ENCODE data around the gene NAALADL2. TPM values are rescaled to one million over a fixed set of nuclear protein-coding genes. Genes with fewer than 3 reads are reported as not detected.

Gene NAALADL2
- total and polyA plus RNA-seq, 2 of the 8 experiments (the other 6 are each of a cell fraction or from before 2014, with no cell fraction given) = 0.12 to 0.22 TPM

DNA sequence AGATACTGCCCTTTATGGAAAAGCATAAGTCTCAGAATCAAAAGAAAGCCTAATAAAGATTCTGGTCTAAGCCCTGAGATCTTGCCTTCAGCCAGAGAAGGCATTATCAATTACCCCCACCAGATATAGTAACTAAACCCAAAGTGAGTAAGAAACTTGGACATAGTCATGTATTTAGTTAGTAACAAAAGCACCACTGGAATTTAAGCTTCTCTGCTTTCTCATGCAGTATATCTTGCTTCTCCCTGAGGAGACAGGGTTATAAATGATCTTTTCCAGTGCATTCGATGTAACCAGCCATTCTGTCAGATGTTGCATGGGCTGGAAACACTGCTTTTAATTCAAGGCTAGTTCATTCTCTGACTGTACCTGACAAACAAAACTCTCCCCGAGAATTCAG is 946.7 kb downstream of the NAALADL2 start:
- DNase-seq (ENCODE audit: low read depth in 1 of 2, low spot score in 2 of 2) (no peak), FAIRE-seq (no peak)
- Histone ChIP-seq H4K5ac (ENCODE audit: insufficient read length, low read depth, low read length) (no peak overlapping the region), H3K9ac (replicated peaks in 1 of 4; ENCODE audit: extremely low read depth in 1 of 4, low read depth in 3 of 4, low read length in 3 of 4) (no peak overlapping the region), H3K56ac (replicated peaks; ENCODE audit: insufficient read length, low read depth, low read length) (no peak overlapping the region), H4K8ac (ENCODE audit: extremely low read depth, insufficient read depth, low read length) (no peak overlapping the region), H2AFZ (ENCODE audit: low read length) (peak overlapping the region; percentile 83), H3K4me2 (ENCODE audit: insufficient read depth in 1 of 2, low read depth in 2 of 2, low read length in 2 of 2) (no peak overlapping the region), H2AK5ac (ENCODE audit: low read depth, low read length) (no peak overlapping the region), H3K79me2 (ENCODE audit: control insufficient read depth in 1 of 2, insufficient read depth in 2 of 2, low read length in 2 of 2) (no peaks in the 10 kb centered on the region), H3K4me1 (replicated peaks in 1 of 4; ENCODE audit: control insufficient read depth in 3 of 4, insufficient read depth in 4 of 4, low read length in 3 of 4) (no peaks in the 10 kb centered on the region; a peak in 1 of 7 replicates), H2BK20ac (ENCODE audit: low read length) (no peak overlapping the region), H3K23ac (ENCODE audit: insufficient read length) (no peak overlapping the region), H3K4me3 (ENCODE audit: extremely low read depth in 1 of 4, insufficient read depth in 2 of 4, low read depth in 3 of 4, low read length in 4 of 4) (no peak overlapping the region), H2BK15ac (ENCODE audit: low read length) (no peak overlapping the region), H3K23me2 (ENCODE audit: low read depth, low read length) (no peaks in the 10 kb centered on the region), H4K20me1 (replicated peaks in 1 of 2; ENCODE audit: control insufficient read depth in 1 of 2, insufficient read depth in 2 of 2, low read length in 2 of 2) (no peaks in the 10 kb centered on the region), H3K18ac (ENCODE audit: extremely low read depth, low read length) (no peak overlapping the region), H2BK120ac (replicated peaks; ENCODE audit: low read depth, low read length) (no peak overlapping the region), H3K4ac (replicated peaks; ENCODE audit: insufficient read length, low read depth, low read length) (no peak overlapping the region), H2BK12ac (ENCODE audit: low read depth, low read length) (no peak overlapping the region), H4K91ac (replicated peaks; ENCODE audit: insufficient read length, low read length) (no peak overlapping the region), H3K79me1 (ENCODE audit: low read depth, low read length) (no peaks in the 10 kb centered on the region), H3K36me3 (ENCODE audit: control insufficient read depth in 2 of 4, insufficient read depth in 4 of 4, low read length in 3 of 4) (no peaks in the 10 kb centered on the region), H3K14ac (ENCODE audit: insufficient read length) (no peak overlapping the region), H2BK5ac (ENCODE audit: low read depth, low read length) (no peak overlapping the region), H3K9me3 (ENCODE audit: insufficient read depth in 2 of 2, low read depth in 1 of 2, low read length in 1 of 2) (no peaks in the 10 kb centered on the region), H3K27ac (ENCODE audit: low read depth, low read length) (no peak overlapping the region), H3K27me3 (replicated peaks in 1 of 4; ENCODE audit: control insufficient read depth in 3 of 4, extremely low read depth in 1 of 4, insufficient read depth in 3 of 4, low read length in 3 of 4) (no peaks in the 10 kb centered on the region)
- TF ChIP-seq, protein P1, sequence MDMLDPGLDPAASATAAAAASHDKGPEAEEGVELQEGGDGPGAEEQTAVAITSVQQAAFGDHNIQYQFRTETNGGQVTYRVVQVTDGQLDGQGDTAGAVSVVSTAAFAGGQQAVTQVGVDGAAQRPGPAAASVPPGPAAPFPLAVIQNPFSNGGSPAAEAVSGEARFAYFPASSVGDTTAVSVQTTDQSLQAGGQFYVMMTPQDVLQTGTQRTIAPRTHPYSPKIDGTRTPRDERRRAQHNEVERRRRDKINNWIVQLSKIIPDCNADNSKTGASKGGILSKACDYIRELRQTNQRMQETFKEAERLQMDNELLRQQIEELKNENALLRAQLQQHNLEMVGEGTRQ (IDR thresholded peaks at IDR 0.05; ENCODE audit: low read length) = no peak
- TF ChIP-seq JUND (IDR thresholded peaks at IDR 0.05; ENCODE audit: low read length) (no peak), TAF1 (IDR thresholded peaks at IDR 0.05; ENCODE audit: low read depth, low read length) (no peak), POU5F1 (IDR thresholded peaks at IDR 0.05; ENCODE audit: low read depth, low read length) (no peak), SP1 (IDR thresholded peaks at IDR 0.05; ENCODE audit: low read depth, low read length) (no peak), BACH1 (IDR thresholded peaks at IDR 0.05; ENCODE audit: low read length) (no peak), SP2 (IDR thresholded peaks at IDR 0.05; ENCODE audit: low read length) (no peak)
- ChIA-PET CTCF (ENCODE audit: partially characterized antibody) (no interaction called here), POLR2A (ENCODE audit: partially characterized antibody) (no interaction called here)
- WGBS, 2 experiments (ENCODE audit: extremely low coverage in 1 of 2, insufficient coverage in 1 of 2, insufficient read length in 1 of 2, insufficient replicate concordance in 2 of 2, low coverage in 1 of 2, low lambda C conversion rate in 2 of 2, missing lambda C conversion rate in 1 of 2) = 88% methylated on average over 2 of the region's 2 CpGs; no CpG with 5 or more reads in 1 of the 2 experiments
